ENCODE data around the gene FAM13A. TPM values are rescaled to one million over a fixed set of nuclear protein-coding genes. Genes with fewer than 3 reads are reported as not detected.
"Not testable (repeated sequence)": the region's sequence is repeated elsewhere in the genome, so short reads cannot be mapped to it uniquely, and the experiment has no call there.

Gene FAM13A
- total RNA-seq, 1 experiment from 2014 or later = 16.7 TPM

DNA sequence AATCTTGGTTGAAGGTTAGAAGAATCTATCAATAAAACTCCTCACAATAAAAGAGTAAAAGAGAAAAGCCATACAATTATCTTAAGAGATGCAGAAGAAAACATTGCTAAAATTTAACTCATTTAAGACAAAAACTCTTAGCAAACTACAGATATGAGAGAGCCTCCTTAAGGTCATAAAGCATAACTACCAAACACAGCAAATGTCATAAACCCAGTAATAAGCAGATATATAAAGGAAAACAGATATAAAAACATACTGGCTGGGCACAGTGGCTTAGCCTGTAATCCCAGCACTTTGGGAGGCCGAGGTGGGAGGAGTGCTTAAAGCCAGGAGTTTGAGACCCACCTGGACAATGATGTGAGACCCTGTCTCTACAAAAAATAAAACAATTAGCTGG lies 165.3 kb downstream of the FAM13A start:
- in situ Hi-C loops (cut with HindIII; ENCODE audit: low pct_unique_long_range_greater_than_20kb, low sequenced_read_pairs) = no loop called here
- DNase-seq (ENCODE audit: low read depth) = no peak

DNA sequence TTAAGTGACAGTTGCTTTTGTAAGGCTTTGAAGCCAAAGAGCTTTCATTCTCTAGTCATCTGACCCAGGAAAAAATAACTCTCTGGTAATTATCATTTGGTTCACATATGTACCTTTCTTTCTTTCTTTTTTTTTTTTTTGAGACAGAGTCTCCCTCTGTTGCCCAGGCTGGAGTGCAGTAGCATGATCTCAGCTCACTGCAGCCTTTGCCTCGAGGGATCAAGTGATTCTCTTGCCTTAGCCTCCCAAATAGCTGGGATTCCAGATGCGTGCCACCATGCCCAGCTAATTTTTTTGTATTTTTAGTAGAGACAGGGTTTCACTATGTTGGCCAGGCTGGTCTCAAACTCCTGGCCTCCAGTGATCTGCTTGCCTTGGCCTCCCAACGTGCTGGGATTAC lies 169.6 kb downstream of the FAM13A start:
- DNase-seq (ENCODE audit: low read depth); in situ Hi-C loops (cut with HindIII; ENCODE audit: low pct_unique_long_range_greater_than_20kb, low sequenced_read_pairs): not testable (repeated sequence)

DNA sequence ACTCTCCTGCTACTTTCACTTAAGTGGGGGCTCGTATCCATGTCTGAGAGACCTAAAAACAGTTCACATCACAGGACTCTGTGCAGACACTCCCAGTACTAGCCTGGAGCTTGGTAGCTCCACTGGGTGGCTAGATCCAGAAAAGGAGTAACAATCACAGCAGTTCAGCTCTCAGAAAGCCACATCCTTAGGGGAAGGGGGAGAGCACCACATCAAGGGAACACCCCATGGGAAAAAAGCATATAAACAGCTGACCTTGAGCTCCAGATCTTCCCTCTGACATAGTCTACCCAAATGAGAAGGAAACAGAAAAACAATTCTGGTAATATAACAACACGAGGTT lies 175.8 kb downstream of the FAM13A start:
- in situ Hi-C loops (cut with HindIII; ENCODE audit: low pct_unique_long_range_greater_than_20kb, low sequenced_read_pairs) = no loop called here
- DNase-seq (ENCODE audit: low read depth) = no peak

DNA sequence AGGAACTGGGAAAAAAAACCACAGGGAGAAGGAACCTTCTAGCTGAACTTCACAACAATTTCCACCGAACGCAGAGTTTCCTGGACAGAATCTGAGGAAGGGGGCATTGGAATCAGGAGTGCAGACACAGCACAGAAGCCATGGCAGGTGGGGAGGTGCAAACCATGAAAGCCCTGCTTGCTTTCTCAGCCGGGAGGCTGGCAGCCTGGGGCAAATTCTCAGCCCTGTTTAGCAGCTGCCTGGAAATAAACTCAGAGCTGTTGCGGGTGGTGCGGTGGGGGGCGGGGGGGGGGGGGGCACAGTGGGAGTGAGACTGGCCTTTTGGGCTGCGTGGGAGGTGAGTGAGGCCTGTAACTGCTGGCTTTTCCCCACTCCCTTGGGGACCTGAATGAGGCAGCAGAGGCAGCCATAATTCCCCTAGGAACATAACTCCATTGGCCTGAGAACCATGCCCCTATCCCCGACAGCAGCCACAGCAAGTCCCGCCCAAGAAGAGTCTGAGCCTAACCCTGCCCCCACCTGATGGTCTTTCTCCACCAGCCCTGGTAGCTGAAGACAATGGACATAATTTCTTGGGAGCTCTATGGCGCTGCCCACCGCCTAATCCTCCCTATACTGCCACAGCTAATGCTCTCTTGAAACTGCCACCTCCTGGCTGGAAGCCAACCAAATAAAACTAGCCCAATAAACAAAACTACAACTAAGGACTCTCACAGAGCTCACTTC lies 176.3 kb downstream of the FAM13A start:
- DNase-seq (ENCODE audit: low read depth) = no peak
- in situ Hi-C loops (cut with HindIII; ENCODE audit: low pct_unique_long_range_greater_than_20kb, low sequenced_read_pairs) = no loop called here

DNA sequence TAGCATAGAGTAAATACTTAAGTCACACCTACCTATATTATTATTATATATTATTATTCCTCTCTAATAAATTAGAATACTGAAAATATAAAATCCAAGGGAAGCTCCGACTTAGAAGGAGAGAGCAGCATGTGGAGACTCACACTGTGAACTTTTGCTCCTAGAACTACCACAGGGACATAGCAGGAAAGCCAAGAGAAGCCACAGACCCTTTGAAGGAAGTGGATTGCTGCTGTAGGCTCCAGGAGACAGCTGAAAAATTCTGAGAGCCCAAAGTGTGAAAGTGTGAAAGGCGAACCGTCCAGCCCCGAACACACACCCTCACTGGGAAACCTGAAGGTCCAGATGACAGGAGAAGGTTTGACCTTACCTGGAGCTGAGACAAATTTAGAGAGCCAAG lies 177.0 kb downstream of the FAM13A start:
- in situ Hi-C loops (cut with HindIII; ENCODE audit: low pct_unique_long_range_greater_than_20kb, low sequenced_read_pairs) = no loop called here
- no peak for DNase-seq (ENCODE audit: low read depth)

DNA sequence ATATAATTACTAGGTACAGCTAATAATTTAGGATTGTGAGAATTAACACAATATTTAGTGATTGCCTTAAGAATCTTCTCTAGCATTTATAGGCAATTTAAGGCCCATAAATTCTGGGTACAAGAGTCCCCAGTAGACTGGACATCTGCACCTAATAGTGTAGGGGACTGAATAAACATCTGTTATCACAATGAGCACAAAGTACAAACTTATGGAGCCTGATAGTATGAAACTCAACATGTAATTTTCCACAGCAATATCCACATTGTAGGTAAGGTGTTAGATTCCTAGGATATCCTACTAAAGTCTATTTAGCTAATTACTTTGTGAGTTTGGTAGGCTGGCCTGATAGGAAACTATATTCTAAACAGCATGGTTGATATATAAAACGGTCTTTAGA lies 178.3 kb downstream of the FAM13A start:
- in situ Hi-C loops (cut with HindIII; ENCODE audit: low pct_unique_long_range_greater_than_20kb, low sequenced_read_pairs) = no loop called here
- no peak for DNase-seq (ENCODE audit: low read depth)

DNA sequence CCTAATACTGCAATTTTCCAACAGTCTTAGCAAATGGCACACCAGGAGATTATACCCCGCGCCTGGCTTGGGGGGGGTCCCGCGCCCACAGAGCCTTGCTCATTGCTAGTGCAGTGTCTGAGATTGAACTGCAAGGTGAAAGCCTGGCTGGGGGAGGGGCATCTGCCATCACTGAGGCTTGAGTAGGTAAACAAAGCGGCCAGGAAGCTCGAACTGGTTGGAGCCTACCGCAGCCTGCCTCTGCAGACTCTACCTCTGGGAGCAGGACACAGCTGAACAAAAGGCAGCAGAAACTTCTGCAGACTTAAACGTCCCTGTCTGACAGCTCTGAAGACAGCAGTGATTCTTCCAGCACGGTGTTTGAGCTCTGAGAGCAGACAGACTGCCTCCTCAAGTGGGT lies 186.6 kb downstream of the FAM13A start:
- in situ Hi-C loops (cut with HindIII; ENCODE audit: low pct_unique_long_range_greater_than_20kb, low sequenced_read_pairs) = no loop called here
- DNase-seq (ENCODE audit: low read depth) = no peak

DNA sequence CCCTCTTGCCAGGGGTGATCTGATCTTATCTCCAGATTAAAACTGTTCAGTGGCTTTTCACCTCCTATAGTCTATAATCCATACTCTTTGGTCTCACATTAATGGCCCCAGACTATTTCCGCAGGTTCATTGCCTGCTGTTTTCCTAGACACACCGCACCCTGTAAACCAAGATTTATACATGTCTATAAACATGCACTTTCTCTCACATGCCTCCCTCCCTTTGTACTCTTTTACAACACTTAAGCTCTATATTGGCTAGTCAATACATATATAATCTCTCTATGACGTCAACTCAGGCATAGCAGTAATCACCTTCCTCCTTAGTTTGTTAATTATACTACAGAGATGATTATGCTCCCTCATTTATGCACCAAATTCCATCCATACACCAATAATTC lies 188.5 kb downstream of the FAM13A start:
- in situ Hi-C loops (cut with HindIII; ENCODE audit: low pct_unique_long_range_greater_than_20kb, low sequenced_read_pairs) = no loop called here

DNA sequence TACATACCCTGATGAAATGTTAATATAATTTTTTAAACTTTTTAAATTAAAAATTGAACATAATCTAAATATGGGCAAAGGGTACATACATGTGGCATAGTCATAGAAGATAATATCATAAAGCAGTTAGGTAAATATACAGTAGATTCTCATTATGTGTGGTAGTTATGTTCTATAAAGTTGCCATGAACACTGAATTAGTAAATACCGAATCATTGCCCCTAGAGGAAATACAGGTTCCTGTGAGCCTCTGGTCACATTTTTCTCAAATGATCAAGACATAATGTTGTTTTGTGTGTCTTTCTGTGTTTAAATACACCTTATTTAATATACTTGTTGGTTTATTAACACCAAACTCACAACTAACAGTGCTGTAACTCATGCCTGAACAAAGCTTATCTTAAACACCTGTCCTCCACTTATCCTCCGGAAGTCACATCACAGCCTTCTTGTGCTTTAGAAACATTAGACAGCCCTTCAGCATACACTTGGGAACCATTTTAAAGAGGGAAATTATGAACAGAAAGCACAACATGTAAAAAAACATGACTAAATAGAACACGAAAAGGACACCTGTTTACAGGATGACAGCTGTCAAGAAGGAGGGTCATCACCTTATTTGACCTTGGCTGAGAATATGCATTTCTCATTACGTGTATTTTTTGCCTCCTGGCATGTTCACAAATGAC lies 190.0 kb downstream of the FAM13A start:
- no peak for DNase-seq (ENCODE audit: low read depth)
- in situ Hi-C loops (cut with HindIII; ENCODE audit: low pct_unique_long_range_greater_than_20kb, low sequenced_read_pairs) = no loop called here

More for the DNA sequence above, 188.5 kb downstream of the FAM13A start:
- DNase-seq (ENCODE audit: low read depth) = no peak

DNA sequence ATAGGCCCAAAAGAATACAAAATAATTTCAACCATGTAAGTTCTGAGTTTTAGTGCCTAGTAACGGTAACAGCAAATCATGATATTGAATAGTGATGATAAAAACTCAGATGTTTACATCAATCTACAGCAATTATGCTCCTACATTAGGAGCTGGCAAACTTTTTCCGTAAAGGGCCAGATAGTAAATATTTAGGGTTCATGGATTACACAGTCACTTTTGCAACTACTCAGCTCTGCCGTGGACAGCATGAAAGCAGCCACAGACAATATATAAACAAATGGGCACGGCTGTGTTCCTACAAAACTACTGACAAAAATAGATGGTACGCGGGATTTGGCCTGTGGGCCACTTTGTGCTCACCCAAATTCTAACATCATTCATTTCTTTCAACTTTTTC lies 191.5 kb downstream of the FAM13A start:
- in situ Hi-C loops (cut with HindIII; ENCODE audit: low pct_unique_long_range_greater_than_20kb, low sequenced_read_pairs) = no loop called here
- DNase-seq (ENCODE audit: low read depth) = no peak

DNA sequence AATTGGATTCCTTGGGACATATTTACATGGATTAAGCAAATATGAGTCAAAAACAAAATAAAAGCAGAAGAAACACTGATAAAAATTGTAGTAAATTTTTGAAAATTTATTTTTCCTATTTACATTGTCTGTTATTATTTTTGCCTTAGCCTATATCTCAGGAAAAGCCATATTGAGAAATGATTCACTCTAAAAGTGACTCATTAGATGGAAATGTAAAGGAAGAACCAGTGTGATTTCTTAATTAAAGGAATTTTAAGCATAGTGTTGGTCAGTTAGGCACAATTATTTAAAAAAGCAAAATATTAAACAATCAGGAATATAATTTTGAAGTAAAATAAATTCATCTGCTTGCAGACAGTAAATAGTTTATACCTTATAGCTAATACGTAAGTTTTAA lies 191.9 kb downstream of the FAM13A start:
- no peak for DNase-seq (ENCODE audit: low read depth)
- in situ Hi-C loops (cut with HindIII; ENCODE audit: low pct_unique_long_range_greater_than_20kb, low sequenced_read_pairs) = no loop called here

DNA sequence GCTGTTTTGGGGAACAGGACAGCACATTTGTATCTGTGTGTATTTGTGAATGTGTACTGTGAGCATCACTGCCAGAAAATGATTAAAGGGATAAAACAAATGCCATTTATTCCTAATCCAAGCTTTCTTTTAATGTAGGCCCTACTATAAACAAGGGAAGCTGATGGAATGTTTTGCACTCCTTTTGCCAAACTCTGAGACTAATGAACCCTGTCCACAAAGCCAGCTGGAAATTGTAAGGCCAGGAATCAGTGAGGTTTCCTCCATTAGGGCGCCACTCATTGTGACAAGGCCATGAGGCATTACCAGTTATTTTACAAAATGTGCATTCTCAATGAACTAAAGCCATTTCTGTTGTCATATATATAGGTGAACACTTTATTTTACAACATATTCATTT lies 196.4 kb downstream of the FAM13A start:
- in situ Hi-C loops (cut with HindIII; ENCODE audit: low pct_unique_long_range_greater_than_20kb, low sequenced_read_pairs) = no loop called here
- DNase-seq (ENCODE audit: low read depth) = no peak

DNA sequence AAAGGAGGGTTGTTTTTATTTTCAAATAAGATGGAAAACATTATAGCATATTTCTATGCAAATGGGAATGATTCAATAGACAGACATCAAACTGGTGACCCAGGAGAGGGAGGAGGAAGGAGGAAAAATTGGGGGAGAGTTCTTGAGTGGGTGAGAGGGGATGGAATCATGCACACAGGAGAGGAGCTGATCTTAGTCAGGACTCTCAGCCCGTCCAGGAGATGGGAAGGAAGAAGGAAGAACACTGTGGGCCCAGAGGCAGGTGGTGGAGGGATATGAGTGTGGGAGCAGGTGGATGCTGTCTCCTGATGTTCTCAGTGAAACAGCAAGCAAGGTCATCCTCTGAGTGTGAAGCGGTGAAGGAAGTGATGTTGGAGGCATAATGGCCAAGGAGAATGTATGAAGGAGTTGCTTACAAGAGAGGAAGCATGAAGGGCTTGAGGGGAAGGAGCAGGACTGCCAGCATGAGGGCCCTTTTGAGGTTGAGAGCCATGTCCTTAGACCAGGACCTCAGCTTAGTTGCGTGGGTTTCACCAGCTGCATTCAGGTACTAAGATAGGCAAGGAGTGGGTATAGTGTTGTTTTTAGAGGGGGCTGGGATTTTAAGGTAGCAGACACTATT lies 197.7 kb downstream of the FAM13A start:
- in situ Hi-C loops (cut with HindIII; ENCODE audit: low pct_unique_long_range_greater_than_20kb, low sequenced_read_pairs) = no loop called here
- no peak for DNase-seq (ENCODE audit: low read depth)

DNA sequence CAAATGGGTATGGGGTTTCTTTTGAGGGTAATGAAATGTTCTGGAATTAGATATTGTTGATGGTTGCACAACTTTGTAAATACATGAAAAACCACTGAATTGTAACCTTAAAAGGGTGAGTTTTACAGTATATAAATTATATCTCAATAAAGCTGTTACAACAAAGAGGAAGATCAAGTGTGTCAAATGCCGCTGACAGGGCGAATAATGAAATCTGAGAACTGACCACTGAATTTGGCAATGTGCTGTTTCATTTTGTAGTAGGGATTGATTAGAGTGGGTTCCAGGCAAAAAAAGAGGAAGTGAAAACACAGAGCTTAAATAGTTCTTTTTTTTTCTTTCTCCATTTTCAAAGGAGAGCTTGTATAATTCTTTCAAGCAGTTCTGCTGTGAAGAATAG lies 198.2 kb downstream of the FAM13A start:
- DNase-seq (ENCODE audit: low read depth) = no peak
- in situ Hi-C loops (cut with HindIII; ENCODE audit: low pct_unique_long_range_greater_than_20kb, low sequenced_read_pairs) = no loop called here

DNA sequence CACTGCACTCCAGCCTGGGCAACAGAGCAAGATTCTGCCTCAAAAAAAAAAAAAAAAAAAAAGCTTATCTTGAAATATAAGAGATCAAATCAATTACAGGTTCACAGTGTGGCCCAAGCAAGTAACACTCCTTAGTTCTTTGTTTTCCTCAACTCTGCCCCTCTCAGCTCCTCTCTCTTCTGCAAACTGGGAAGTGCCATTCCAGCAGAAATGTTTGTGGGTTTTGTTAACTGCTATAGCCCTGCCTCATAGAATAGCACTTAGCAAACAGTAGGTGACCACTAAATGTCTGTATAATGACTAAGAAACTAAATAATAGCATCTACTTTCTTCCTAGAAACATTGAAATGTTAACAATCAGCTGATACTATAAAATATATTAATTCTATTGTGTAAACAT lies 199.4 kb downstream of the FAM13A start:
- in situ Hi-C loops (cut with HindIII; ENCODE audit: low pct_unique_long_range_greater_than_20kb, low sequenced_read_pairs) = no loop called here
- no peak for DNase-seq (ENCODE audit: low read depth)

DNA sequence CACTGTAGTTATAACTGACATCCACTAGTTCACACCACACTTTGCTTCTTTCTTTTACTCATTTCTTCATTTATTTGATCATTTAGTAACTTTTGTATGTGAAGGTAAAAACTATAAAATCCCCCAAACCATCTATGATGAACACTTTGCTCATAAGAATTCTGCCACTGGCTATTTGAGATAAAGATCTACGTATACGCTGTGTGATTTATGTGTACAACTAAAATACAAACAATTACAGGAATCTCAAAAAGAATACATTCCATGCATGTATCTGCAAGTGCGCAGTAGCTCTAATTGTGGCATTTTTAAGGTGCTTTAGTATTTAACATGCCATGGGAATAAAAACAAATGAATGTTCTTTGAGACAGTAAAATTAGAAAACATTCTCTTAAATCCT lies 202.5 kb downstream of the FAM13A start:
- in situ Hi-C loops (cut with HindIII; ENCODE audit: low pct_unique_long_range_greater_than_20kb, low sequenced_read_pairs) = no loop called here
- no peak for DNase-seq (ENCODE audit: low read depth)

DNA sequence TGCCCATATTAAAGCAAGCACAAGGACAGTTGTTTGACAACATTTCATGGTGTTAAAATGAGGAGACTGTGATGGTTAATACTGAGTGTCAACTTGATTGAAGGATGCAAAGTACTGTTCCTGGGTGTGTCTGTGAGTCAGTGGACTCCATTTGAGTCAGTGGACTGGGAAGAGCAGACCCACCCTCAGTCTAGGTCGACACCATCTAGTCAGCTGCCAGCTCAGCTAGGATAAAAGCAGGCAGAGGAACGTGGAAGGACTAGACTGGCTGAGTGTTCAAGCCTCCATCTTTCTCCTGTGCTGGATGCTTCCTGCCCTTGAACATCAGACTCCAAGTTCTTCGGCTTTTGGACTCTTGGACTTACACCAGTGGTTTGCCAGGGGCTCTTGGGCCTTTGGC lies 203.4 kb downstream of the FAM13A start:
- DNase-seq (ENCODE audit: low read depth); in situ Hi-C loops (cut with HindIII; ENCODE audit: low pct_unique_long_range_greater_than_20kb, low sequenced_read_pairs): not testable (repeated sequence)

DNA sequence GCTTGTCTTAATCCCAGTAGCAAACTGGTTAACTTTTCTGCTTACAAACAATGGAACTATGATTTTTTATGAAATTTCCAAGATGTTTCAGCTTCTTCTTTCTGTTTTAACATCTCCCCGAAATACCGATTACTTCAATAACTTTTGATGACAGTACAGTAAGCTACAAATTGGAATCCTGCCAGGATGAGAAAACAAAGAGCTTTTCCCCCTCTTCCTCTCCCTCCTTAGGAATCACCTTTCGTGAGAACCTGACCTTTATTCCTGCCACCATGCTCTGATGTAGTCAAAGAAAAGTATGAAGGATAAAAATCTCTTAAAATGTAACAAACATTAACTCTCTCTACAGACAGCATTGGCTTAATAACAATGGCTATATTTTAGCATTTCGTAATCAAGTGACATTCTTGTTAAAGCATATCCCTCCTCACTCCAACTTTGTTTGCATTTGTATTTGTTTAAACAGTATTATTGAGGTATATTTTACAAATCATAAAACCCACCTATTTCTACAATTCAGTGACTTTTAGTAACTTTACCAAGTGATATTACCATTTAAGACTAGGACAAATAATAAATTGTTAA lies 210.7 kb downstream of the FAM13A start:
- in situ Hi-C loops (cut with HindIII; ENCODE audit: low pct_unique_long_range_greater_than_20kb, low sequenced_read_pairs) = no loop called here
- DNase-seq (ENCODE audit: low read depth) = no peak

DNA sequence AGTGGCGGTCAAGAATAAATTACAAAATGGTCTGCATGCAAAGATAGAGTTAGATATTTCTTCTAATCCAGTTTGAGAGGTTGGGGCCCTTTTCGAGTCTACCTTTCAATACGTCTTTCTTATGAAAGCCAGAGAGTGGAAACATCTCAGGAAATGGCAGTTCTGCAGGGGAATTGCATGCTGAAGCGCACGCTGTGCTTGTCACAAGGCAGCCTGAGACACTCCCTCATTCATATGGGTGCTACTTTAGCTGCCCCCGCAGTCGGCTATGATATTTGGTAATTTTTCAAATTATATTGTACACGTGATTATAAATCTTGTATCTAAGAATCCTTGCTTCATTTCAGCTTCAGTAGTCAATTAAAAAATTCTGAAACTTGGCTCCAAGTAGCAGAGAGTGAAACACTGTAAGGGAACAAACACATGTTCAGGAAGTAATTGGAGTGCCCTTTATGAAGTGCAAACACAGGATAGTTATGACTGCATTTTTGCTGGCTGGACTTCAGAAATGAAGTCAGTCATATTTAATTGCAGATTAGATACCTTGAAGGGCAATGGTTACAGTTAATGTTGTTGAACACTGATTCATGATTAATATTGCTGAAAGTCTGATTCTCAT lies 213.8 kb downstream of the FAM13A start:
- no peak for DNase-seq (ENCODE audit: low read depth)
- in situ Hi-C loops (cut with HindIII; ENCODE audit: low pct_unique_long_range_greater_than_20kb, low sequenced_read_pairs) = no loop called here
